Activated T-helper 2 cell treated with anti-CD3 and anti-CD28 coated beads, Interferon-gamma antibody, Interleukin-2, Interleukin-4, amounts not matched to agents 10 μg/mL and 5 μg/mL and 100 μg/mL, durations not matched to agents 14 hours and 24 hours and 36 hours (primary cell): ENCODE results near the gene ZBTB48. TPM values are rescaled to one million over a fixed set of nuclear protein-coding genes. Genes with fewer than 3 reads are reported as not detected.

ENCODE experiments used
- DNase-seq: peaks from one replicate; pipeline ENCODE4 v3.0.0; 2021; ENCODE audit warnings: low spot score
- H3K27ac Mint-ChIP-seq: one replicate; pipeline ENCODE4 v1.8.0; 2021; ENCODE audit warnings: mixed read lengths
- H3K27me3 Mint-ChIP-seq: one replicate; pipeline ENCODE4 v1.8.0; 2021; ENCODE audit warnings: low read depth, mixed read lengths
- H3K36me3 Mint-ChIP-seq: one replicate; pipeline ENCODE4 v1.8.0; 2021; ENCODE audit warnings: low read depth, mixed read lengths
- H3K4me1 Mint-ChIP-seq: one replicate; pipeline ENCODE4 v1.8.0; 2021; ENCODE audit warnings: low read depth, mixed read lengths
- H3K4me3 Mint-ChIP-seq: one replicate; pipeline ENCODE4 v1.8.0; 2021; ENCODE audit warnings: low read depth, mild to moderate bottlenecking, moderate library complexity, mixed read lengths
- H3K9me3 Mint-ChIP-seq: one replicate; pipeline ENCODE4 v1.8.0; 2021; ENCODE audit warnings: mixed read lengths
- intact Hi-C: fragments of 100-400 bp; cut with micrococcal nuclease; formaldehyde crosslinking; loops from one replicate; pipeline ENCODE4 v1.15.1; 2023
- total RNA-seq: library from RNA; stranded (reverse); gene quantifications from 2 replicates; pipeline ENCODE4 v1.2.3, GENCODE V29; 2022

The ZBTB48 gene
- total RNA-seq, 1 donor from 2014 or later = 26.3 TPM

DNA sequence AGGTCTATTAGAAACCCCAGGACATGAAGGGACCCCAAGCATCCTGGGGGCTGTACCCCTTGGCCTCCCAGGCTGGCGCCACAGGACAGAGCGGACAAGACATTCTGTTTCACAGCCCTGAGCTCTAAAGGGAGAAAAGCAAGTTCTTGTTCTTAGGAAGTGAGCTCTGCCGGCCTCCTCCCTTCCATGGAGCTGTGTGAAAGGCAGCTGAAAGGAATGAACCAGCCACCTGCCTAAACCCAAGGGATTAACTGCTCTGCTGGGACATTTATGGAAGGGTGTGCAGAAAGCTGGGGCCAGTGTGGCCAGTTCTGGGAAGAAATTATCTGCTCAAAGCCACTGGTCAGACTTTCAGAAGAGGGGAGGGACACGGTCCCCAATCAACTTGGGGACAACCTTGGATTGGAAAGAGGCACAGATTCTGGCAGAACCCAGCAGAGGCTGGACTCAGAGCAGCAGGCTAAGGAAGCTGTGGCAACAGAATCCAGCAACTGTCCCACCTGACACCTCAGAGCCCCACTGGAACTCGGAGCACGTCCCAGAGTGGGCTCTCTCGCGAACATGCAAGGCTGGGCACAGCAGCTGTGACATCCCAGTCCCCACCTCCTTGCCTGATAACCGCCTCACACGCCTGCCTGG lies 20.7 kb downstream of the ZBTB48 start:
- intact Hi-C loops = loop anchor here (1.0 kb wide), 1 partner anchor 25 kb away; no protein-coding TSS in a partner anchor
- Mint-ChIP-seq H3K4me1 (peaks cover 21% of the 10 kb centered on the region), H3K27ac (peak overlapping the region; percentile 97), H3K4me3 (peak overlapping the region; percentile 96), H3K36me3 (peaks cover 50% of the 10 kb centered on the region), H3K27me3 (no peaks in the 10 kb centered on the region), H3K9me3 (no peaks in the 10 kb centered on the region)
- no peak for DNase-seq

DNA sequence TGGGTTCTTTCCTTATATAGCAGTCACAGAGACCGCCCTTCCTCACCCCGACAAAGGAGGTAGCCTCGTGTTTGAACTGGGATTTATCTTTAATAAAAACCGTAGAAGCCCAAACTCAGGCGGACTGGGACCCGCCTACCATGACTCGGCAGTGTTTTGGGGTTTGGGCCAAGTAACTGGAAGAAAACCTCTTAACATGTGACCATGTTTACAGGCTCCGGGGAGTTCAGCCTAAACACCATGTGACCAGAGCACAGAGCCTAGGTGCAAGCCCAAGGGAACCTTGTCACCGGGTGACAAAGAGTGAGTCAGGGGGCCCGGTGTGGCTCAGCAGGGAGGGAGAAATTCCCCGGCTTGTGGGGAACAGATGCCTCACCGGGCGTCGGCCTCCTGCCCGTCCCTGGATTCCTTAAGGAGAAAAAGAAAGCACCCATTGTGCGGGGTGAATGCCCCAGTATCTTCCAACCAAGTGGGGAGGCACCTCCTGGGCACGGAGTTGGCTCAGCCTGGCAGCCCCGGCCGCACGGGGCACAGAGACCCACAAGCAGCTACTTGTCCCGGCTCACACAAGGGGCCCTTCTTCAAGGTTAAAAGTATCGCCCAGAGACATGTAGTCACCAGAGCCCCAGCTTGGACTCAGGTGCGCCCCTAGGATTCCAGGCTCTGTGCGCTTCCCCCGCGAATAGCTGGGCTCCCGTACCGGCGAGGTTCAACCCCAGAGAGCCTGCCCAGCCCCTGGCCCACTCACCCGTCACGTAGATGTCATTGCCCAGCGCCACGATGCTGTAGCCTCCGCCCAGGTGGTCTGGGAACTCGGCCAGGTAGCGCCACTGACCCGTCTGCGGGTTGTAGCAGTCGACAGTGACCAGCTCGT lies 21.5 kb downstream of the ZBTB48 start:
- H3K4me1 Mint-ChIP-seq = peaks cover 21% of the 10 kb centered on the region
- peak overlapping the region; percentile 96 for H3K4me3 Mint-ChIP-seq
- no peaks in the 10 kb centered on the region for H3K9me3 Mint-ChIP-seq

DNA sequence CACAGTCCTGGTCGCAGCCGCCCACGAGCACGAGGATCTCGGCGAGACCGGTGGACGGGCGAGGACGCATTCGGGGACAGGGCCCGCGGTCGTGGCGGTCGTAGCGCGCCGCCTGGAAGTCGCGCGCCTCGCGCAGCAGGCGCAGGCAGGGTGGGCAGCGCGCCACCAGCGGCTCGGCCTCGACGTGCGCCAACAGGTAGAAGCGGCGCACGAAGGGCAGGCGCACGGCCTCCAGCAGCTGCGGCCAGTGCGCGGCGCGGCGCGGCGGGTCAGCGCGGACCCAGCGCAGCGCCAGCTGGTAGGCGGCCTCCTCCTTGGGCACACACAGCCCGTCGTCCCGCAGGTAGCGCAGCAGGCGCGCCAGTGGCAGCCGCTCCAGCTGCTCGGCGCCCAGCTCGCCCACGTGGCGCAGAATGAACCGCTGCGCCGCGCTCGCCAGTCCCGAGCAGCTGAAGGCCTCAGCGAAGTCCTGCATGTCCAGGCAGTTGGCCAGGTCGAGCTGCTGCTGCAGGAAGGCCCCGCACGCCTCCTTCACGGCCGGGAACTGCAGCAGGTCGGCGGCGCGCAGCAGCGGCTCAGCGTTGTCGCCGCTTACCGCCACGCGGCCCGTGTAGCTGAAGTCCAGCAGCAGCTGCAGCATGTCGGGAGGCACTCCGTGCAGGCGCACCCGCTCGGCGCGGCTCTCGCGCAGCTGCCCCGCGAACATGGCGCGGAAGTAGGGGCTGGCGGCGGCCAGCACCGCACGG lies 22.3 kb downstream of the ZBTB48 start:
- Mint-ChIP-seq H3K27me3 (no peaks in the 10 kb centered on the region), H3K4me3 (peak overlapping the region; percentile 96), H3K36me3 (peaks cover 34% of the 10 kb centered on the region), H3K9me3 (no peaks in the 10 kb centered on the region), H3K4me1 (peaks cover 21% of the 10 kb centered on the region), H3K27ac (peak overlapping the region; percentile 97)
- peak; percentile 71 for DNase-seq
- intact Hi-C loops = loop anchor here (1.0 to 2.0 kb wide), 2 partner anchors 23 to 47 kb away; partner anchors contain the start of genes NOL9 and TAS1R1

More for the DNA sequence above, 21.5 kb downstream of the ZBTB48 start:
- Mint-ChIP-seq H3K27me3 (no peaks in the 10 kb centered on the region), H3K36me3 (peaks cover 43% of the 10 kb centered on the region), H3K27ac (peak overlapping the region; percentile 97)
- DNase-seq = peak; percentile 68
- intact Hi-C loops = loop anchor here (1.0 kb wide), 1 partner anchor 24 kb away; no protein-coding TSS in a partner anchor

DNA sequence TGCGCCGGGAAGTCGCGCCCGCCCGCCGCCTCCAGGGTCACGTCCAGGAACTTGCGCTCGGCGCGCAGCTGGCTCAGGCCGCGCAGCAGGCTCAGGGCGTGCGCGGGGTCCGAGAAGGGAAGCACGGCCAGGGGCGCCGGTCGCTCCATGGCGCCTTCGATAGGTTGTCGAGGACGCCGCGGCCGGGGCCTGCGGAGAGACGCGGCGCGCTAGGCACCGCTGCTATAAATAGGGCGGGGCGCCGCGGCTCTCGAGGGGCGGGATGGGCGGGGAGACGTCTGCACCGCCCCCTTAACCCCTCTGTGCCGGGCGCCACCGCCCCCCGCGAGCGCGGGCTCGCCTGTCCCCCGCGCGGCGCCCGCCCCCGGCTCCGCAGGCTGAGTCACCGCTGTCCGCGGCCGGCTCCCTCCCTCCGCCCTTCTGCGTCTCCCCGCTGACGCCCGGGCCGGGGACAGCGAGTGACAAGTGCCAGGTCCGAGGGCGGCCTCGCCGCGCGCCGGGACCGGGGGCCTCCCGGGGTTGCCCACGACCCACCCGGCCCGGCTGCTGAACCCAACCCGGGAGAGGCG lies 23.0 kb downstream of the ZBTB48 start, which contains the start of gene KLHL21:
KLHL21 (minus strand) TSS at position 201 of the 569 bp plus-strand sequence; CDS start at position 149, 52 bp downstream.
- peak within 1 kb of the TSS; percentile 96 for H3K4me3 Mint-ChIP-seq
- H3K27me3 Mint-ChIP-seq = no peaks in the 10 kb centered on the region
- no peaks in the 10 kb centered on the region for H3K9me3 Mint-ChIP-seq
- DNase-seq = peak; percentile 77
- H3K36me3 Mint-ChIP-seq = peaks cover 30% of the 10 kb centered on the region
- intact Hi-C loops = loop anchor here (1.0 to 2.0 kb wide), 3 partner anchors 11 to 48 kb away; partner anchors contain the start of genes NOL9, PHF13, TAS1R1 and ZBTB48
- H3K27ac Mint-ChIP-seq = peak within 1 kb of the TSS; percentile 97
- H3K4me1 Mint-ChIP-seq = peaks cover 21% of the 10 kb centered on the region

DNA sequence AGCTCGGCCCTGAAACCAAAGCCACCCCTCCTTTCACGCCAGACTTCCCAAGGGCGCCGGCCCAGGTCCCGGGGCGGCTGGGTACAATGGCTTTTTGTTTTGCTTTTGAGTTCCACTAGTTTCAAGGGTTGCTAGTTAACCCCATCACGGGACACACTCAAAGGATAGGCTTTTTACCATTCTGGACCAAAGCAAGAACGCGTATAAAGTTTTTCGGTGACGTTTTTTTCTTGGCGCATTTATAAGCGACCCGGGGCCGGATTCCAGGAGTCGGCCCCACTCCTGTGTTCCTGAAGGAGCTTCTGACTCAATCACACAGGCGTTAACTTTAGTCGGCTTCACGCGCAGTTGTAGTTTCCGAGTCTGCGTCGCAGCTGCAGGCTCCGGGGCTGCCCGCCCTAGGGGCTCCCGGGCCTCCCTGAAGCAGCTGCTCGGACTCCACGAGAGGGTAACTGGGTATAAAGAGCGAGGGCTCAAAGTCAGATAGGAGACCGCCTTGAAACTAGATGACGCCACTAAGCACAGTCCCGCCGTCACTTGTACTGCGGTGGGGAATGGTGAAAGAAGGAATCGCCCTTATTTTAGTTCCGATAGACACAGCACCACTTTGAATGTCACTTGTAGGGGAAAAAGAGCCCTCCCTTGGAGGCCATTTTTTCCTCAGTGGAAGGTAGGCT lies 23.6 kb downstream of the ZBTB48 start:
- H3K27ac Mint-ChIP-seq = peak overlapping the region; percentile 92
- intact Hi-C loops = loop anchor here (1.0 to 2.0 kb wide), 3 partner anchors 10 to 49 kb away; partner anchors contain the start of genes NOL9, PHF13, TAS1R1 and ZBTB48
- H3K4me3 Mint-ChIP-seq = peak overlapping the region; percentile 76
- H3K27me3 Mint-ChIP-seq = no peaks in the 10 kb centered on the region
- peaks cover 21% of the 10 kb centered on the region for H3K4me1 Mint-ChIP-seq
- H3K36me3 Mint-ChIP-seq = peaks cover 27% of the 10 kb centered on the region
- no peaks in the 10 kb centered on the region for H3K9me3 Mint-ChIP-seq
- DNase-seq = peak; percentile 41

DNA sequence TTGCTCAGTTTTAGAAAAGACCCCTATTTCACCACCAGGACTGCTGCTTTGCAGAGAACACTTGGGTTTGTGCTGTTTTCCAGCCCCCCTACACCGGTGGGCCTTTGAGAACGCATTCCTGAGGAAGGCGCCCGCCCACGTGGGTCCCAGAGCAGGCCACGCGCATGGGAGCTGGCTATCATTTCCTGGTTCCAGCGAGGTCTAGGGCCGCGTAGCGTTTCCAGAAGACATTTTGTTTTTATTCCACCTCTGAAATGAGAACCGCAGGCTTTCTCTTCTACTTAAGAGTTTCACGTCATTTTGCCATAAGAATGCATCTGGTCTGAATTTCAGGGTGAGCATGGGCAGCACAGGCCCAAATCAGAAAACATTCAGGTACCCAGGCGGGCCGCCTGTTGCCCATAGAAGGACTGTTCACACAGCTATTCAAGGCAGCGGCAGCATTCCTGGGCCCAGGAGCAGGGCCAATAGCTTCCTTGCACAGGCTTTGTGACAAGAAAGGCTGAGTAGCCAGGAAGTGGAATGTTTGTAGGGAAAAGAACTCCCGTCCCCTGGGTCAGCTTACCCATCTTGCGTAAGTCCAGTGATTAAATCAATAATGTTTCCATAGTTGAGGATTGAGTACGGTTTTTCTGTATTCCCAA lies 24.2 kb downstream of the ZBTB48 start:
- Mint-ChIP-seq H3K4me3 (peak overlapping the region; percentile 76), H3K36me3 (peaks cover 23% of the 10 kb centered on the region)
- no peak for DNase-seq

DNA sequence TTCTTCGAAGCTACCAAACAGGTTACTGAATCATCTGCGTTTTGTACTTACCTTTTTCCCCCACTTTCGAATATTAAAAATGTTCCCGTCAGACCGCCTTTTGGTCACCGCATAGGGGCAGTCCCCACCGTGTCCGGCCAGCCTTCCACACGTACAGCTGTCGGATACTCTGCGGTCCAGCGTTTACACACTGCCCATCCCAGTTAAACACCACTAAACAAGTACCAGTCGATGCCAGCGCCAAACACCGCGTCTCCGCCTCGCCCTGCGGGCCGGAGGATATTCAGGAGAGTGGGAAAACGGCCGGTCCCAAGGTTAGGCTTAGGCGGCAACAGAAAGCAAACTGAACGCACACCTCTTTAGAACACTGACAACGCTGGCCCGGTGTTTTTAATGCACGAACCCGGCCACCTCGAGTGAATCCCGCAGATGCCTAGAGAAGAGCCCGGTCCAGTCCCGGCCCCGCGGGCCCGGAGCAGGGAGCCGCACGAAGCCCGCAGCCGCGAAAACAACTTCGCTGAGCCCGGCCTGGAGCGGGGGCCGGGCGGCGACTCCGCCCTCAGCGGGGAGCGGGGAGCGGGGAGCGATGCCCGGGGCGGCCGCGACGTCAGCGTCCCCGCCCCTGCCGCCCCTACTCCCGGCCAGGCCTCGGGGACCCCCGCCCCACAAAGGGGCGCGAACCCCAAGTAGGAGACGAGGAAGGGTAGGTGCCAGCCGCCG lies 33.0 kb downstream of the ZBTB48 start:
- DNase-seq = no peak
- intact Hi-C loops = loop anchor here (1.0 to 2.0 kb wide), 3 partner anchors 10 to 172 kb away; partner anchors contain the start of genes CAMTA1, NOL9 and TAS1R1
- Mint-ChIP-seq H3K36me3 (peaks cover 14% of the 10 kb centered on the region), H3K4me1 (peaks cover 14% of the 10 kb centered on the region), H3K4me3 (peak overlapping the region; percentile 86), H3K9me3 (no peaks in the 10 kb centered on the region), H3K27me3 (peaks cover 5% of the 10 kb centered on the region), H3K27ac (peak overlapping the region; percentile 67)

More for the DNA sequence above, 24.2 kb downstream of the ZBTB48 start:
- Mint-ChIP-seq H3K27ac (peak overlapping the region; percentile 92), H3K4me1 (peaks cover 18% of the 10 kb centered on the region), H3K9me3 (no peaks in the 10 kb centered on the region), H3K27me3 (no peaks in the 10 kb centered on the region)
- intact Hi-C loops = loop anchor here (1.0 to 2.0 kb wide), 3 partner anchors 9 to 49 kb away; partner anchors contain the start of genes NOL9, PHF13, TAS1R1 and ZBTB48

DNA sequence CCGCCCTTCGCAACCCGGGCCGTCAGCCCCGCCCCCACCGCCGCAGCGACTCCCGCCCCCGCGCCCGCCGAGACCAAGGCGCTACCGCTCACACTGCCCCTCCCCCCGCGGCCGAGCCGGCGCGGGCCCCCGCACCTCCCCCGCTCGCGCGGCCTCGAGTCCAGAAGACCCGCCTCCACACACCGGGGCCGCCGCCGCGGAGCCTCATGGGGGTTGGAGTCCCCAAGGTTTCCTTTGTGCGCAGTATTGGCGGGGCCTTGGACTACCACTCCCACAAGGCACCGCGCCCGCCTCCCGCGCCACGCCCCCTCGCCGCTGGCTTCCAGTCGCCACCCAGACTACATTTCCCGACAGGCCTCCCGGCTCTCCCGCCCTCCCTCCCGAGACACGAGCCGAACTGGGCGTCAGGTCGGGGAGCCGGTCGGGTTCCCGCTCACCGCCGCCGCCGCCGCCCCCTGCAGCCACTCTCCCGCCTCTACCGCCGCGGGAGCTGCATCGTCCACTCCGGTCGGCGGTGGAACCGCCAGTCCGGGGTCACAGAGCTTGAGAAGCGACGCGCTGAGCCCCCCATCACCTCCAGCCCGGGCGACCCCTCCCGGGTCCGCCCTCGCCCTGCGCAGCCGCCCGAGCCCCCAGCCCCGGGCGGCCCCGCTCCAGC lies 33.7 kb downstream of the ZBTB48 start, which contains the start of gene PHF13:
PHF13 (plus strand) TSS at position 371 of the 658 bp plus-strand sequence. CDS start 336 bp downstream, outside the sequence.
- intact Hi-C loops = loop anchor here (1.0 to 2.0 kb wide), 3 partner anchors 10 to 171 kb away; partner anchors contain the start of genes CAMTA1, NOL9 and TAS1R1
- Mint-ChIP-seq H3K4me1 (peaks cover 14% of the 10 kb centered on the region), H3K9me3 (no peaks in the 10 kb centered on the region), H3K4me3 (peak within 1 kb of the TSS; percentile 86), H3K27me3 (peaks cover 5% of the 10 kb centered on the region), H3K27ac (peak within 1 kb of the TSS; percentile 67), H3K36me3 (peaks cover 16% of the 10 kb centered on the region)
- peak; percentile 99 for DNase-seq

DNA sequence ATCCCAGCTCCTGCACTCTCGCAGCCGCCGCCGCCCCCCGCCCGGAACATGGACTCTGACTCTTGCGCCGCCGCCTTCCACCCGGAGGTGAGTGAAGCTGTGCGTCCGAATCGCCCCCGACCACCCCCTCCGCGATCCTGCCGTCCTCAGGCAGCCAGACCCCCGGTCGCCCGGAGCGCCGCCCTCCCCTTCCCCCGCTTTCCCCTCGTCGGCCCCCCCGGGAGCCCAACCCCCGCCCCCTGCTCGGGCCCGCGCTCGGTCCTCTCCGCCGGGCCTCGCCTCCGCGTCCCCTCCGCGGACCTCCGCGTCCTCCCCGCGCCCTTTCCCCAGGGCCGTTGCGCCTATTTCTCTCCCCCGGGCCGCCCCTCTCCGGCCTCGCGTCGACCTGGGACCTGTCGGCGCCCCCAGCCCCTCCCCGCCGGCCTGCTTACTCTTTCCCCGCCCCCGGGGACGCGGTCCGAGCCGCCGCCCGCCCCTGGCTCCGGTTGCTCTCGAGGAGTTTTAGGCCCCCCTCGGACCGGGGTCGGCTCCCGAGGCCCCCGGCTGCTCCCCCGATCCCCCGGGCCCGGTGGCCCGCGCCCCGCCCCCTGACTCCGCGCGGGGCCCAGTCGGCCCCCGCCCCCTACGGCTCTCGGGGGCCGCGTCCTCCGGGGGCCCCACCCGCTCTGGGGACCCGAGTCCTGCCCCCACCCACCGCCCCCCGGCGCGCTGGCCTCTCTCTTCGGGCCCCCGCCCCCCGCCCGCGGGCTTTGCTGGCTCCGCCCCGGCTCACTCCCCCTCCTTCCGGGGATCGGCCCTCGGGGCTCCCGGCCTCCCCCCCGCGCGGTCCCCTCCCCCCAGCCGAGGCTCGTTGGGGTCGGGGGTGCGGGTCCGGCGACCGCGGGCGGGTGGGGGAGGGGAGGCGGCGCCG lies 34.5 kb downstream of the ZBTB48 start:
- intact Hi-C loops = no loop called here
- Mint-ChIP-seq H3K36me3 (peaks cover 23% of the 10 kb centered on the region), H3K9me3 (no peaks in the 10 kb centered on the region), H3K27me3 (peaks cover 5% of the 10 kb centered on the region), H3K4me1 (peaks cover 14% of the 10 kb centered on the region), H3K4me3 (peak overlapping the region; percentile 68), H3K27ac (no peak overlapping the region)
- peak; percentile 41 for DNase-seq
